ENCODE results near the gene PELI1.
"Not testable (repeated sequence)": the region's sequence is repeated elsewhere in the genome, so short reads cannot be mapped to it uniquely, and the experiment has no call there.

PELI1 gene

DNA sequence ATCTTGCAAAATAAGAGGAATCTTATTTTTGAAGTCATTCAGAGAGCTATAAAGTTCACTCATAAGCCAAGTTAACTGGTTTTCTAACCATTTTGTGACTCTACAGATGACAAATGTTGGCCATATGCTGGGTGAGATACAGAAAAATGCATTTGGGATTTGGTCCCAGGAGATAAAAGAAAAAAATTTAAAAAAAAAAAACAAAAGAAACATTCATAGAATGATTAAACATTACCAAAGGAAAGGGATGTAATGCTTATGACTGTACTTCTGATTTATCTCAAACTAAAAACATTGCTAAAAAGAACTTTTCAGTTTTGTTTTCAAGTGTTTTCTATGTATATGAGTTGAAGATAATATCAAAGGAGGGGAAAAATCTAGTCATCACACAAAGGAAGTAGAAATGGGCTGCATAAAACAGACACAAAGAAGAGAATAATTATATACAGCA is 43.1 kb downstream of the PELI1 start:
- DNase-seq (ENCODE audit: extremely low read depth, low read depth): no peak
- TF ChIP-seq, protein P1, sequence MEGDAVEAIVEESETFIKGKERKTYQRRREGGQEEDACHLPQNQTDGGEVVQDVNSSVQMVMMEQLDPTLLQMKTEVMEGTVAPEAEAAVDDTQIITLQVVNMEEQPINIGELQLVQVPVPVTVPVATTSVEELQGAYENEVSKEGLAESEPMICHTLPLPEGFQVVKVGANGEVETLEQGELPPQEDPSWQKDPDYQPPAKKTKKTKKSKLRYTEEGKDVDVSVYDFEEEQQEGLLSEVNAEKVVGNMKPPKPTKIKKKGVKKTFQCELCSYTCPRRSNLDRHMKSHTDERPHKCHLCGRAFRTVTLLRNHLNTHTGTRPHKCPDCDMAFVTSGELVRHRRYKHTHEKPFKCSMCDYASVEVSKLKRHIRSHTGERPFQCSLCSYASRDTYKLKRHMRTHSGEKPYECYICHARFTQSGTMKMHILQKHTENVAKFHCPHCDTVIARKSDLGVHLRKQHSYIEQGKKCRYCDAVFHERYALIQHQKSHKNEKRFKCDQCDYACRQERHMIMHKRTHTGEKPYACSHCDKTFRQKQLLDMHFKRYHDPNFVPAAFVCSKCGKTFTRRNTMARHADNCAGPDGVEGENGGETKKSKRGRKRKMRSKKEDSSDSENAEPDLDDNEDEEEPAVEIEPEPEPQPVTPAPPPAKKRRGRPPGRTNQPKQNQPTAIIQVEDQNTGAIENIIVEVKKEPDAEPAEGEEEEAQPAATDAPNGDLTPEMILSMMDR (IDR thresholded peaks at IDR 0.05; ENCODE audit: low read depth, low read length, missing control alignments): no peak
- no peak overlapping the region for H3K4me3 ChIP-seq (replicated peaks; ENCODE audit: low read depth, low read length)

DNA sequence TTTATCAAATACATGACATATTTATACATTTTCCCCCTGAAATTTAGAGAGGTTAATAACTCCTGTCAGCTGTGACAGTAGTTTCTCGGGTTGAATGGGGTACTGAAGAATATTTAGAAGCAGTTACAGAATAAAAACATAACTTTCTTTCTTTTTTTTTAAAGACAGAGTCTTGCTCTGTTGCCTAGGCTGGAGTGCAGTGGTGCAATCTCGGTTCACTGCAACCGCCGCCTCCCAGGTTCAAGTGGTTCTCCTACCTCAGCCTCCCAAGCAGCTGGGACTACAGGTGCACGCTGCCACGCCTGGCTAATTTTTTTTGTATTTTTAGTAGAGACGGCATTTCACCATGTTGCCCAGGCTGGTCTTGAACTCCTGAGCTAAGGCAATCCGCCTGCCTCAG is 43.6 kb downstream of the PELI1 start:
- not testable (repeated sequence) for DNase-seq (ENCODE audit: extremely low read depth, low read depth); H3K4me3 ChIP-seq (replicated peaks; ENCODE audit: low read depth, low read length)

DNA sequence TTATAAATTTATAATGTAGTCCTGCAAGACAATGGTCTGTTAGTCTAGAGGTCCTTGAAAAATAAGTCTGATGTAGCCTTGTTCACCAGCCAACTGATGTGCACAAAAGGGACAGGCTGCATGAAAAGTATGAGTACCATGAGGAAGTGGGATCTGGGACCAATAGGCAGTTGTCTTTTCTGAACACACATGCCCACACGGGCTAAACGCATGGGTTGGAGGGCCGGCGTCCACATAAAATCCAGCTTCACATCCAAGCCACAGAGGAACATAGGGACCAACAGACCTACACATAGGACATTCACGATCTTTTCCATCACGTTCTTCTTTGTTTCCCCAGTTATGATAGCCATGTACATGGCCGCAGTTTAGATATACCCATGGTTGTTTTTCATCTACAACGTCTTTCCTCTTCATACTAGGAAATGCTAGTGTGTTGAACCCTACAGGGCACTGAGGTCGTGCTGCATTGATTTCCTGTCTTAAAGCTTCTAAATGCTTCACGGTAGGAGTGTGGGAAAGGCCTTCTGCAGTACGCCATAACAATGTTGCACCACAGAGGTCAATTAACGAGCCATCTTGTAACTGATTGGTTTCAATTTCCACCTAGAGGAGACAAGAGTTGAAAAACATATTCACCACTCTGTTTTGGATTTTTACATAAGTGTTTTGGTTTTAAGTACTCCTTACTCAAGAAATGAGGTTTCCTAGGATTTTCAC is 49.4 kb downstream of the PELI1 start:
- no peak overlapping the region for H3K4me3 ChIP-seq (replicated peaks; ENCODE audit: low read depth, low read length)
- DNase-seq (ENCODE audit: extremely low read depth, low read depth): no peak
- TF ChIP-seq, protein P1 (IDR thresholded peaks at IDR 0.05; ENCODE audit: low read depth, low read length, missing control alignments): no peak

DNA sequence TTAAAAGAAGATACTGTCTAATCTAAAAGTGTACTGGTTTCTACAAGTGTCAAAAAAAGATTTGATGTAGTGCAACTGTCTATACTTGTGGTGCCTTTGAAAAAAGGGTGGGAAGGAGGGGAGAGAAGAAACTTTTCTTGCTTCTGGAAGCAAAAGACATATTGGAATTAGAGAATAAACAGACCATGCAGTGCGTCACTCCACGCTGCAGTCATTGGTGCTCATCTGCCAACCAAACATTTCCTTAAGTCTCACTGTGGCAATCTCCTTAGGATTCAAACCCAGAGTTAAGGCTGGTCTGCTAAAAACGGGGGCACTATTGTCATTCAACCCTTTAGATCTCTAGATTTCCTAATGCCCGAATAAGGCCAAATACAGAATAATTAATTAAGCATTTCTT is 50.9 kb downstream of the PELI1 start:
- TF ChIP-seq, protein P1 (IDR thresholded peaks at IDR 0.05; ENCODE audit: low read depth, low read length, missing control alignments): no peak
- no peak overlapping the region for H3K4me3 ChIP-seq (replicated peaks; ENCODE audit: low read depth, low read length)
- DNase-seq (ENCODE audit: extremely low read depth, low read depth): no peak

DNA sequence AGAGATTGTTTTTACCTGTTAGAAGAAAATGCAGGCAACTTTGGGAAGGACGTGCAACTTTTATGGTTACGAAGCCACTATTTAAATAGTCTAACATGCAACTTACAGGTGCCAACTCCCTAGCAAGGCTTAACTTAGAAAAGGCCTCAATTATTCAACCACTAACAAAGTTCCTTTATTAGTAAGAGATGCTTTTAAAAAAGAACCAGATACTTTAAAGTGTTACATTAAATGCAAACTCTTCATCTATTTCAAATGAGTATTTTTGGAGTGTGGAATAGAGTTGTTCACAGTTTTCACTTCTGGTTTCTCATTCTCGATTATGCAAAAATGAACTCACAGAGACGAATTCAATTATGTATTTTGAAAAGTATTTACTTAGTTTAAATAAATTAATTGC is 51.7 kb downstream of the PELI1 start:
- no peak overlapping the region for H3K4me3 ChIP-seq (replicated peaks; ENCODE audit: low read depth, low read length)
- TF ChIP-seq, protein P1 (IDR thresholded peaks at IDR 0.05; ENCODE audit: low read depth, low read length, missing control alignments): no peak
- DNase-seq (ENCODE audit: extremely low read depth, low read depth): no peak

DNA sequence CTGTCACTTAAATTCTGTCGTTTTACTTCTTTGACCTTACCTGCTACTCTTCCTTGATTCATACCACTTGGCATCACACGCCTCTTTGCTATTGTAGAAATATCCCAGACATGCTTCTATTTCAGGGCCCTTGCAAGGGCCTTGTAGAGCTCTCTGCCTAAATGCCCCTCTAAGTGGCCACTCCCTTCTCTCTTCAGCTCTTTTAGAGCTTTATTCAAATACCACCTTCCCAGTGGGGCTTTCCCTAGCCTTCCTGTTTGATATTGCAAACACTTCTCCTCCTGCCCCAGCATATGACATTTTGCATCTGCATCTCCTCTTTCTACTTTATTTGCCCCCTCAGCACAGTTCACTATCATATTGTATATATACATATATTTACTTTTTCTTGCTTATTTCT is 54.0 kb downstream of the PELI1 start:
- no peak for DNase-seq (ENCODE audit: extremely low read depth, low read depth)
- H3K4me3 ChIP-seq (replicated peaks; ENCODE audit: low read depth, low read length): no peak overlapping the region
- TF ChIP-seq, protein P1 (IDR thresholded peaks at IDR 0.05; ENCODE audit: low read depth, low read length, missing control alignments): no peak

DNA sequence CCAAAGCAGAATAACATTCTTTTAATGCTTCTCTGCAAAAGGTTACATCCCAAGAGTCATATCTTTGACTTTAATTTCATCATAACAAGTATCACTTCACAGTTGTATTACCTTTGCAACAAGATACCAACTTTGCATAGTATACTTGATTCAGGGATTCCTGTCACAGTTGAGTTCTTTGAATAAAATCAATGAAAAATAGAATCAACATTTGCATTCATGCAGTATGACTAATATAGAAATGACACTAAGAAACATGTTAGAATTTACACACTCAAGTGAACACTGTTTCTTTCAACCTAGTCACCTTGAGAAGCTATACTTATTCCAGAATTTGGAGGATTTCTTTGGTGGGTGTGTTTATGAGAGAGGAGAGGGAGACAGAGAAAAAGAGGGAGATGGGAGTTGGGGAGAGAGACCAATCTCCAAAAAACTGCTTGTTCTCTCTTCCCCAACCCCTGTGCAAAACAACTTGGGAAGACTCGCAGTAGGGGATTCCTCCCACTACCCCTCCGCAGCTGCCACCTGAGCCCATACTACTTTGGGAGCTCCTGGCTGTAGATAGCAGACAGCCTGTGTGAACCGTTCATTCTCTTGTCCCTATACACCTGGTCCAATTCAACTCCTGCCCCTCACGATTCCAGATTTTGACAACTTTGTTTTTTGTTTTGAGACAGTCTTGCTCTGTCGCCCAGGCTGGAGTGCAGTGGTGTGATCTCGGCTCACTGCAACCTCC is 57.7 kb downstream of the PELI1 start:
- no peak for DNase-seq (ENCODE audit: extremely low read depth, low read depth)
- H3K4me3 ChIP-seq (replicated peaks; ENCODE audit: low read depth, low read length): no peak overlapping the region
- TF ChIP-seq, protein P1 (IDR thresholded peaks at IDR 0.05; ENCODE audit: low read depth, low read length, missing control alignments): no peak

All from HFF-Myc (cell line).